GM21717 (cell line): Measurements from ENCODE around the gene NCLN.

Experiments
- ATAC-seq: cut with Tn5 transposase; IDR thresholded peaks from one replicate; pipeline ENCODE4 v1.9.1; 2021; ENCODE audit warnings: mild to moderate bottlenecking, moderate library complexity; ENCODE audit not compliant: unreplicated experiment

Gene NCLN, protein sequence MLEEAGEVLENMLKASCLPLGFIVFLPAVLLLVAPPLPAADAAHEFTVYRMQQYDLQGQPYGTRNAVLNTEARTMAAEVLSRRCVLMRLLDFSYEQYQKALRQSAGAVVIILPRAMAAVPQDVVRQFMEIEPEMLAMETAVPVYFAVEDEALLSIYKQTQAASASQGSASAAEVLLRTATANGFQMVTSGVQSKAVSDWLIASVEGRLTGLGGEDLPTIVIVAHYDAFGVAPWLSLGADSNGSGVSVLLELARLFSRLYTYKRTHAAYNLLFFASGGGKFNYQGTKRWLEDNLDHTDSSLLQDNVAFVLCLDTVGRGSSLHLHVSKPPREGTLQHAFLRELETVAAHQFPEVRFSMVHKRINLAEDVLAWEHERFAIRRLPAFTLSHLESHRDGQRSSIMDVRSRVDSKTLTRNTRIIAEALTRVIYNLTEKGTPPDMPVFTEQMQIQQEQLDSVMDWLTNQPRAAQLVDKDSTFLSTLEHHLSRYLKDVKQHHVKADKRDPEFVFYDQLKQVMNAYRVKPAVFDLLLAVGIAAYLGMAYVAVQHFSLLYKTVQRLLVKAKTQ

GRCh38 chr19:3185461-3186159 is at the start of gene NCLN:
Gene NCLN (plus strand): TSS chr19:3185930. CDS start chr19:3186031, 101 bp downstream.
- peak; percentile 61 for ATAC-seq

DNA sequence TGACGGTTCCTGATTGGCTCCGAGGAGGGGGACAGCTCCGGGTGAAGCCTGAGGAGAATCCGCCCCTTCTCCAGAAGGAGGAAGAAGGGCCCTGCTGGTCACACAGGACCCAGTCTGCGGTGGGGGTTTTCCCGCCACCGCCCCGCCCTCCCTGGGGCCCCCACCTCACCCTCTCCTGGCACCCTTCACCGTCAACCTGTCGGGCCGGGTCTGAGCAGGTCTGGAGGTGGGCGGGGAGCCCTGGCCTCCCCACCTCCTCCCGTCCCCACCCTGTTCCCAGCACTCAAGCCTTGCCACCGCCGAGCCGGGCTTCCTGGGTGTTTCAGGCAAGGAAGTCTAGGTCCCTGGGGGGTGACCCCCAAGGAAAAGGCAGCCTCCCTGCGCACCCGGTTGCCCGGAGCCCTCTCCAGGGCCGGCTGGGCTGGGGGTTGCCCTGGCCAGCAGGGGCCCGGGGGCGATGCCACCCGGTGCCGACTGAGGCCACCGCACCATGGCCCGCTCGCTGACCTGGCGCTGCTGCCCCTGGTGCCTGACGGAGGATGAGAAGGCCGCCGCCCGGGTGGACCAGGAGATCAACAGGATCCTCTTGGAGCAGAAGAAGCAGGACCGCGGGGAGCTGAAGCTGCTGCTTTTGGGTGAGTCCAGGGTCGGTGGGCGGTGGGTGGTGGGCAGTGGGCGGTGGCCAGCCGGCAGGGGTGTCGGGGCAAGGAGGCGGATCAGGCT is 49.6 kb upstream of the NCLN start, which contains the start of gene GNA15:
GNA15 (plus strand) TSS at position 73 of the 723 bp plus-strand sequence; CDS start at position 491, 418 bp downstream.
- no peak for ATAC-seq

DNA sequence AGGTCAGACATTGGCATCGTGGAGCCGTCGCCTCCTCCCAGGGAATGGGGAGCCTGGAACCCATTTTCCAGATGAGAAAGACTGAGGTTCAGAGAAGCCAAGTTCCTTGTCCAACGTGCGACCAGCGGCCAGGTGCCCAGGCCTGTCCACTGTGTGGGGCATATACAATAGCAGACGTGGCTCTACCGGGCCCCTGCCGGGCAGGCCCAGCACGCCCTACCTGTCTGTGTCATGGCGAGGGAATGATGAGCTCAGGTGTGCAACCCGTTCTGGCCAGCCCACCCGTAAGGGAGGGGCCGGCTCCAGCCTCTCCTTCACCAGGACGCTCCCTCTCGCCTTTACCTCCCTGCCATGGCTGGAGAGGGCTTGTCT is 49.1 kb upstream of the NCLN start:
- no peak for ATAC-seq

DNA sequence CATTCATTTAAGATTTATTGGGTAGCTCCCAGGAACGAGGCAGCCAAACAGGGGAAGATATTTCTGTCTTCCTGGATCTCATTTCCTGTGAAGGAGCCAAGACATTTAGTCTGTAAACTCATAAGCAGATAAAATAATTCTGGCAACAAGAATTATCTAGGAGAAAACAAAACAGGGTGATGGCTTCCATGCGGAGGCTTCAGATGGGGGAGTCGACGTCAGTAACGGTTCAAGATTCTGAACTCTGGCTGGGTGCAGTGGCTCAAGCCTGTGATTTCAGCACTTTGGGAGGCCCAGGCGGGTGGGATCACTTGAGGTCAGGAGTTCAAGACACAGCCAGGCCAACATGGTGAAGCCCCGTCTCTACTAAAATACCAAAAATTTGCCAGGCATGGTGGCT is 48.6 kb upstream of the NCLN start:
- ATAC-seq: no peak

DNA sequence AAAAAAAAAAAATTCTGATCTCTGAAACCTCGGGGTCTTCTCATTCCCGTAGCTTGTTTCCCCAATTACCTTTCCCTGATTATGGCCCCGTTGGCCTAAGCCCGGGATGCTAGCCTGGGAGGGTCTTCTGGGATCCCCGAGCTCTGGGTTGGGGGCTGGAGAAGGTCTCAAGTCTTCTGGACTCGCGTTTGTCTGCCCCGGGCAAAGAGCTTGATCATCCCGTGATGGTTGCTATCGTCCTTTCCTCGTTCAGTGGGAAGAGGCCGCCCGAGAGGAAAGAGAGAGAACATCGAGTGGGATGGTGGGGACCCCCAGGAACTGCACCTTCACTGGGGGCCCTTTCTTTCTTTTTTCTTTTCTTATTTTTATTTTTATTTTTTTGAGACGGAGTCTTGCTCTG is 47.5 kb upstream of the NCLN start:
- no peak for ATAC-seq

DNA sequence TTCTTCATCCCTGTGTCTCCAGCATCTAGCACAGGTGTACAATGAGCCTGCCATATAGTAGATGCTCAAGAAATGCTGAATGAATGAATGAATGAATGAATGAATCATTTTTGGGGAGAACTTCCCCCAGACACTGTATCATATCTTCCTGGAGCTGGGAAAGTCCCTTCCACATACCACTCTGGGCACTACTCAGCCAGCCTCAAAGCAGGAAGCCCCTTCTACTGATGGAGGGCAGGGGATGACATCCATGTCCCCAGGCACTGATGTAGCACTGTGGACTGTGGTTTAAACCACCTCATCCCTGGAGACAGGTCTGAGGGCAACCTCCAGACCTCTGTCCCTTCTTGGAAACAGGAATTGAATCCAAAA is 45.1 kb upstream of the NCLN start:
- no peak for ATAC-seq

- ATAC-seq: no peak
Measured at GRCh38 chr19:3142292-3142670, 43.4 kb upstream of the NCLN start.

DNA sequence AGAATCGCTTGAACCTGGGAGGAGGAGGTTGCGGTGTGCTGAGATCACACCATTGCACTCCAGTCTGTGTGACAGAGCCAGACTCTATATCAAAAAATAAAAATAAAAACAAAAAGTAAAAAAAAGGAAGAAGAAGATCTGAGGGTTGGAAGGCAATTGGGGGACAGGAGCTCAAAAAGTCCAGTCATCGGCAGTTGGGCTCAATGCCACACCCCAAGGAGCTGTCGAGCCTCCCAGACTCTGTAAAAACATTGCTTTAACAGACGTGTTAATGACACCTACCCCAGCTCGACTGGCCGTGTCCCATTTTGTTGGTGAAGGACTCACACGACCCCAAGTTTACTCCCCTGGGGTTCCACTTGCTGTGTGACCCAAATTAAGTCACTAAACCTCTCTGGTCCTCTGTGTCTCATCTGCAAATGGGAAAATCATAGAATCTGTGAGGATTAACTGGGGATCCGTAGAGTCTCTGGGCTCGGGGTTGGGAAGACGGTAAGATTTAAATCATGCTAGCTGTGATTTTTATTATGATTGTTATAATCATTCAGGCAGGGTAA is 42.9 kb upstream of the NCLN start:
- ATAC-seq: no peak

DNA sequence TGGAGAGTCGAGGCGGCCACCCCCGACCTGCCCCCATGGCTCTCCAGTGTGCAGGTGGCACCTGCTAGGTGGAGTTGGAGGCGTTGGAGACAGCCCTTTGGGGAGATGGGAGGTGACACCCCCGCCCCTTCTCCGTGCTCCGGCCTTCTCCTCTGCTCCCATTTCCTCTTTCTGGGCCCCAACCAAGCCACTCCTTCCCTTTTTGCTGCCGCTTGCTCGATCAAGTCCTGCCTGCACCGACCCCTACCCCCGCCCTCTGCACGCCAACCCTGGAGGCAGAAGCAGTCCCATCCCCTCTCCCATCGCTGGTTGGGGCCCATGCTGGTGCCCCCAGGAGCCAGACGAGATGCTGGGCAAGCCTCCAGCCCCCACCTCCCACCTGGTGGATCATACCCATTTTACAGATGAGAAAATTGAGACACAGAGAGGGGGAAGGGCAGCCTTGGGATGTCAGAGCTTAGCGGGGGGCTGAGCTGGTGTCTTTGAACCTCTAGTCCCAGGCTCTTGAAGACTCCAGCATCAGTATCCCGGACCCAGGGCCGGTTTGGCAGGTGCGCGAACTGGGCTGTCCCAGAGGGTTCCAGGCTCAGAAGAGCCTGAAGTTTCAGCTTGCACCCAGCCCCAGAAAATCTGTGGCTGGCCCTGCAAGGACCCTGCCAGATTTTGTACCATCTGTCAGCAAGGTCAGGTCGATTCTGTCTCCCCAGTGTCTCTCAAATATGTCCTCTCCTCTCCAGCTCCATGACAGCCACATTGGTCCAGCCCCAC is 39.6 kb upstream of the NCLN start:
- no peak for ATAC-seq

GRCh38 chr19:3146677-3147100 is 39.0 kb upstream of the NCLN start:
- ATAC-seq: no peak

DNA sequence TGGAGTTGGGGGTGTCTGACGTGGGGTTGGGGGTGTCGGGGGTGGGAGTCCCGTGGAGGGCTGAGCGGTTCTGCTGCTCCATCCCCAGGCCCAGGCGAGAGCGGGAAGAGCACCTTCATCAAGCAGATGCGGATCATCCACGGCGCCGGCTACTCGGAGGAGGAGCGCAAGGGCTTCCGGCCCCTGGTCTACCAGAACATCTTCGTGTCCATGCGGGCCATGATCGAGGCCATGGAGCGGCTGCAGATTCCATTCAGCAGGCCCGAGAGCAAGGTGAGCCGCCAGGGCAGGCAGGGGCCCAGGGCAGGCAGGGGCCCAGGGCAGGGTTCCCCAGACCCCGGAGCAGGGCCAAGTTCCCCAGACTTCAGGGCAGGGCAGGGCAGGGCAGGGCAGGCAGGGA is 37.2 kb upstream of the NCLN start:
- ATAC-seq: no peak

DNA sequence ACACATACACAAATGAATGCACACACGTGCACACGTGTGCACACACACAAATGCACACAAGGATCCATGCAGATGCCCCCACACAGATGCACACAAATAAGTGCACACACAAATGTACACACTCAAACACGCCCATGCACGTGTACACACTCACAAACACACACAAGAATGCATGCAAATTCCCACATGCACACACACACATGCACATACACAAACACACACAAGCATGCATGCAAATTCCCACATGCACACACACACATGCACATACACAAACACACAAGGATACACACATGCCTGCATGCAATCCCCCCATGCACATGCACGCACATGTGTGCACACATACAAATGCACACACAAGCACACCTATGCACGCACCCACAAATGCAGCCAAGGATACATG is 36.6 kb upstream of the NCLN start:
- no peak for ATAC-seq

GRCh38 chr19:3149526-3150505 is 35.9 kb upstream of the NCLN start:
- ATAC-seq: no peak

DNA sequence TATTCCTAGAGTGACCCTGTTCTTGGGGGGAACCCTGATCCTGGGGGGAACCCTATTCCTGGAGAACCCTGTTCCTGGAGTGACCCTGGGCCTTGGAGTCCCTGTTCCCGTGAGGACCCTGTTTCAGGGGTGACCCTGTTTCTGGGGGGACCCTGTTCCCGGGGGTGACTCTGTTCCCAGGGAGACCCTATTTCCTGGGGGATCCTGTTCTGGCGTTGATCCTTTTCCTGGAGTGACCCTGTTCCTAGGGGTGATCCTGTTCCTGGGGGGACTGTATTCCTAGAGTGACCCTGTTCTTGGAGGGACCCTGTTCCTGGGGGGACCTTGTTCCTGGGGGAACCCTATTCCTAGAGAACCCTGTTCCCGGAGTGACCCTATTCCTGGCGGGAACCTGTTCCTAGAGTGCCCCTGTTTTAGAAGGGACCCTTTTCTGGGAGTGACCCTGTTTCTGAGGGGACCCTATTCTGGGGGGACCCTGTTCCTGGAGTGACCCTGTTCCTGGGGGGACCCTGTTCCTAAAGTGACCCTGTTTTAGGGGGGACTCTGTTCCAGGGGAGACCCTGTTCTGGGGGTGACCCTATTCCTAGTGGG is 34.9 kb upstream of the NCLN start:
- ATAC-seq: no peak

GRCh38 chr19:3151563-3152418 is 33.9 kb upstream of the NCLN start:
- ATAC-seq: no peak

DNA sequence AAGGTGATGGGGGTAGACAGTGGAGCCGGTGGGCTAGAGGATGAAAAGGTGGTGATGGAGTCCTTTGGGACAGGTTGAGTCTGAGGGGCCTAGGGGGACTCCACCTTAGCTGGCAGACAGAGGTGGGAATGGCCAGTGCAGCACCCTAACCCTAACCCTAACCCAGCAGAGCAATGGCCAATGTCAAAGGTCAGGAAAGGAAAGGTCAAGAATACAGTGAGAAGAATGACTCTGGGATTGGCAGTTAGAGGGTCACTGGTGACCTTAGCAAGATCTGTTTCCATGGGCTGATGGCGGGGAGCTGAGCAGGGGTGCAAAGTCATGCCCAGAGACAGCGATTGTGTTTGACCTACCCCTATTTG is 33.3 kb upstream of the NCLN start:
- ATAC-seq: no peak

DNA sequence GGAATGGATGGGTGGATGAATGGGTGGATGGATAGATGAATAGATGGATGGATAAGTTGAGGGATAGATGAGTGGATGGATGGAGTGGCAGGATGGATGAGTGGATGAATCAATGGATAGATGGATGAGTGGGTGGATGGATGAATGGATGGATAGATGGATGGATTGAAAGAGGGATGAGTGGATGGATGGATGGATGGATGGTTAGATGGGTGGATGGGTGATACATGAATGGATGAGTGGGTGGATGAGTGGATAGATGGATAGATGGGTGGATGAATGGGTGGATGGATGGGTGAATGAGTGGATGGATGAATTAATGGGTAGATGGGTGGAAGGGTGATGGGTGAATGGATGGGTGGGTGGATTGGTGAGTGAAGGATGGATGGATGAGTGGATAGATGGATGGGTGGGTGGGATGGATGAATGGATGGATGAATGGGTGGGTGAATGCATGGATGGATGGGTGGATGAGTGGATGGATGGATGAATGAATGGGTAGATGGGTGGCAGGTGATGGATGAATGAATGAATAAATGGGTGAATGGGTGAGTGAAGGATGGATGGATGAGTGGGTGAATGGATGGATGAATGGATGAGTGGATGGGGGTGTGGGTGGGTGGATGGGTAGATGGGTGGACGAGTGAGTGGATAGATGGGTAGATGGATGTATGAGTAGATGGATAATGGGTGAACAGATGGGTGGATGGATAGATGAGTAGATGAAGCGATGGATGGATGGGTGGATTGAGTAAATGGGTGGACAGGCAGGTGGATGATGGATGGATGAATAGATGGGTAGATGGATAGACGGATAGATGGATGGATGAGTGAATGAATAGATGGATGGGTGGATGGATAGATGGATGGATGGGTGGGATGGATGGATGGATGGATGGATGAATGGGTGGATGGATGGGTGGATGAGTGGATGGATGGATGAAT is 32.2 kb upstream of the NCLN start:
- ATAC-seq: no peak
